CD1c-positive myeloid dendritic cell (primary cell): ENCODE results near the gene MRPL53.

Experiments
- DNase-seq: peaks from one replicate; pipeline ENCODE4 v3.0.0-alpha.2; 2016; ENCODE audit errors: extremely low spot score

The MRPL53 gene

GRCh38 chr2:74429487-74430451, 42.7 kb downstream of the MRPL53 start:
- no peak for DNase-seq

- no peak for DNase-seq
Measured at GRCh38 chr2:74428675-74429074, 43.8 kb downstream of the MRPL53 start.

- DNase-seq: no peak
Measured at GRCh38 chr2:74427551-74427950, 44.9 kb downstream of the MRPL53 start.

- no peak for DNase-seq
Measured at GRCh38 chr2:74426181-74426758, 46.2 kb downstream of the MRPL53 start.

- DNase-seq: no peak
Measured at GRCh38 chr2:74425523-74425922, 47.0 kb downstream of the MRPL53 start.

- no peak for DNase-seq
Measured at GRCh38 chr2:74424995-74425406, 47.5 kb downstream of the MRPL53 start.

- DNase-seq: no peak
Measured at GRCh38 chr2:74424139-74424992, 48.1 kb downstream of the MRPL53 start.

GRCh38 chr2:74423231-74424095, 49.0 kb downstream of the MRPL53 start:
- no peak for DNase-seq
